Vagina (tissue), 2 donors: ENCODE results near the gene ACOX3. TPM values are rescaled to one million over a fixed set of nuclear protein-coding genes. Genes with fewer than 3 reads are reported as not detected.
"Not testable (repeated sequence)": the region's sequence is repeated elsewhere in the genome, so short reads cannot be mapped to it uniquely, and the experiment has no call there.

Experiments
- DNase-seq, 2 donors: peaks; one replicate each; pipeline ENCODE4 v3.0.0-alpha.2; 2017; ENCODE audit errors: extremely low spot score in 2 of 2
- H3K27ac ChIP-seq: fragments of 200-600 bp; sonication (generic); one replicate; pipeline ENCODE4 v1.5.1; 2019
- H3K27me3 ChIP-seq: fragments of 200-600 bp; sonication (generic); one replicate; pipeline ENCODE4 v1.5.1; 2019
- H3K36me3 ChIP-seq, 2 donors: fragments of 200-600 bp; sonication (generic); one replicate each; pipeline ENCODE4 v1.5.1; 2017 to 2019
- H3K4me1 ChIP-seq: fragments of 200-600 bp; sonication (generic); one replicate; pipeline ENCODE4 v1.5.1; 2019
- H3K4me3 ChIP-seq, 2 donors: fragments of 200-600 bp; sonication (generic); 1 replicate in 1 of 2; 2 replicates in 1 of 2; pipeline ENCODE4 v1.5.1; 2016 to 2019
- H3K9me3 ChIP-seq: fragments of 200-600 bp; sonication (generic); one replicate; pipeline ENCODE4 v1.5.1; 2019
- CTCF ChIP-seq, 3 experiments: fragments of 450-650 bp in 2 of 3; fragments of 200-600 bp in 1 of 3; sonication (generic) in 1 of 3; IDR thresholded peaks; one replicate each; pipeline ENCODE4 v1.5.1; 2017 to 2019; ENCODE audit warnings: antibody characterized with exemption in 3 of 3, mild to moderate bottlenecking in 2 of 3, moderate library complexity in 2 of 3
- POLR2A ChIP-seq, 2 donors: fragments of 450-650 bp; IDR thresholded peaks; one replicate each; pipeline ENCODE4 v1.6.1; 2017; ENCODE audit warnings: antibody characterized with exemption in 2 of 2, mild to moderate bottlenecking in 2 of 2, moderate library complexity in 2 of 2
- POLR2AphosphoS5 ChIP-seq, 2 donors: sonication (generic); formaldehyde crosslinking; IDR thresholded peaks; one replicate each; pipeline ENCODE4 v1.9.0; 2017; ENCODE audit warnings: antibody characterized with exemption in 2 of 2, mild to moderate bottlenecking in 2 of 2, low read depth in 1 of 2; ENCODE audit not compliant: insufficient read depth in 1 of 2
- intact Hi-C: fragments of 100-400 bp; cut with DNase I; formaldehyde crosslinking; loops from one replicate; pipeline ENCODE4 v1.15.1; 2023
- total RNA-seq: library from RNA; depleted of rRNA; stranded (reverse); fragments of >200 nt; gene quantifications from one replicate; pipeline ENCODE4 v1.2.3, GENCODE V29; 2016

Gene ACOX3
- total RNA-seq, 1 donor from 2014 or later, result 46.9 TPM

- Histone ChIP-seq H3K9me3 (no peaks in the 10 kb centered on the region), H3K36me3 (no peaks in the 10 kb centered on the region), H3K4me3 (no peak overlapping the region), H3K27me3 (no peaks in the 10 kb centered on the region), H3K27ac (peak overlapping the region; percentile 61), H3K4me1 (peaks cover 19% of the 10 kb centered on the region)
- TF ChIP-seq CTCF (IDR thresholded peaks at IDR 0.05), result no peak
- TF ChIP-seq POLR2AphosphoS5 (IDR thresholded peaks at IDR 0.05; ENCODE audit: insufficient read depth in 1 of 2, low read depth in 1 of 2), result no peak
- TF ChIP-seq POLR2A (IDR thresholded peaks at IDR 0.05), result no peak
- intact Hi-C loops, result no loop called here
- no peak for DNase-seq
Measured at GRCh38 chr4:8352368-8353157, 88.0 kb downstream of the ACOX3 start.

DNA sequence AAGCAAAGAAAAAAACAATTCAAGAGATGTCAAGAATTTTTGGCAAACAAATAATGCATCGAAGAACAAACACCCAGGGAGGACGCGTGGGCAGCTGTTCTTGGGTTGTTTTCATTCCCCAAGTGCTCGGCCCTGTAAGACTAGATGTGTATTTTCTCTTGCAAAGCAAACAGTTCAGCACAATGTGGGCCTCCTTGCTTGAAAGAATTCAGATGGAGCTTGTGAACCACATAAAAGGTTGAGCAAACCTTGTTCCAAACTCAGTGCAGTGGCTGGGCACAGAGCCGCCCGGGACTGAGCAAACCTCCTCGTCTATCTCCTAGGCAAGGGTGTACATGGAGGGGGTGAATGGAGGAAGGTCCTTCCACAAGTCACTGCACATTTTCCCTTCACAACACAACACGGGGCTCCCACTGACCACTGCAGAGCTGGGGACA lies 88.6 kb downstream of the ACOX3 start:
- DNase-seq, result no peak
- H3K4me3 ChIP-seq, result no peak overlapping the region
- peak overlapping the region; percentile 61 for H3K27ac ChIP-seq

GRCh38 chr4:8350841-8351461 lies 89.6 kb downstream of the ACOX3 start:
- no peaks in the 10 kb centered on the region for H3K27me3 ChIP-seq
- DNase-seq, result peak in 1 of 2 donors; percentile 93
- H3K36me3 ChIP-seq, result no peaks in the 10 kb centered on the region
- H3K9me3 ChIP-seq, result no peaks in the 10 kb centered on the region
- H3K27ac ChIP-seq, result peak overlapping the region; percentile 61
- peaks cover 19% of the 10 kb centered on the region for H3K4me1 ChIP-seq
- H3K4me3 ChIP-seq, result no peak overlapping the region
- no peak for TF ChIP-seq POLR2A (IDR thresholded peaks at IDR 0.05)
- no peak for TF ChIP-seq CTCF (IDR thresholded peaks at IDR 0.05)
- no peak for TF ChIP-seq POLR2AphosphoS5 (IDR thresholded peaks at IDR 0.05; ENCODE audit: insufficient read depth in 1 of 2, low read depth in 1 of 2)
- intact Hi-C loops, result no loop called here

More for the DNA sequence above, 88.6 kb downstream of the ACOX3 start:
- H3K36me3 ChIP-seq, result no peaks in the 10 kb centered on the region
- no peaks in the 10 kb centered on the region for H3K9me3 ChIP-seq
- no peaks in the 10 kb centered on the region for H3K27me3 ChIP-seq
- intact Hi-C loops, result no loop called here
- peak in 1 of 2 donors; percentile 65 for TF ChIP-seq POLR2AphosphoS5 (IDR thresholded peaks at IDR 0.05; ENCODE audit: insufficient read depth in 1 of 2, low read depth in 1 of 2)
- no peak for TF ChIP-seq POLR2A (IDR thresholded peaks at IDR 0.05)
- peaks cover 19% of the 10 kb centered on the region for H3K4me1 ChIP-seq

DNA sequence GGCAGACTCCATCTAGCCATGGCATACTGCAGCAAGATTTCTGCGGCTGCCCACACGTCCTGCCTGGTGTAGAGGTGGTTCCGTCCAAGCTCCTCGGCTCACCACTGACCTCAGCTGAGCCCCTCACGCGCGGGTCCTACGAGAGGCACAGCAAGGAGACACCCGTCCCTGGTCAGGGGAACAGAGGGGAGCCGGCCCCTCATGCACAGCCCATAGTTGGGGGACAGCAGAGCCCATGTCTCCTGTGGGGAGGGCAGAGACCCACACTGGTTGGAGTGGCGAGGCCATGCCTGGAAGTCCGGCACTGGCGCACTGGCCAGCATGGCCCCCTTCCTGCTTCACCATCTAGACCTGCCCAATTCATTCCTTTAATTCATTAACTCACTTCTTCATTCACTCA lies 90.2 kb downstream of the ACOX3 start:
- TF ChIP-seq POLR2AphosphoS5 (IDR thresholded peaks at IDR 0.05; ENCODE audit: insufficient read depth in 1 of 2, low read depth in 1 of 2) (no peak), POLR2A (IDR thresholded peaks at IDR 0.05) (no peak), CTCF (IDR thresholded peaks at IDR 0.05) (no peak)
- no peak overlapping the region for H3K27ac ChIP-seq
- intact Hi-C loops, result no loop called here
- H3K36me3 ChIP-seq, result no peaks in the 10 kb centered on the region
- H3K9me3 ChIP-seq, result no peaks in the 10 kb centered on the region
- peaks cover 19% of the 10 kb centered on the region for H3K4me1 ChIP-seq
- DNase-seq, result peak in 1 of 2 donors; percentile 77
- no peak overlapping the region for H3K4me3 ChIP-seq
- H3K27me3 ChIP-seq, result no peaks in the 10 kb centered on the region

DNA sequence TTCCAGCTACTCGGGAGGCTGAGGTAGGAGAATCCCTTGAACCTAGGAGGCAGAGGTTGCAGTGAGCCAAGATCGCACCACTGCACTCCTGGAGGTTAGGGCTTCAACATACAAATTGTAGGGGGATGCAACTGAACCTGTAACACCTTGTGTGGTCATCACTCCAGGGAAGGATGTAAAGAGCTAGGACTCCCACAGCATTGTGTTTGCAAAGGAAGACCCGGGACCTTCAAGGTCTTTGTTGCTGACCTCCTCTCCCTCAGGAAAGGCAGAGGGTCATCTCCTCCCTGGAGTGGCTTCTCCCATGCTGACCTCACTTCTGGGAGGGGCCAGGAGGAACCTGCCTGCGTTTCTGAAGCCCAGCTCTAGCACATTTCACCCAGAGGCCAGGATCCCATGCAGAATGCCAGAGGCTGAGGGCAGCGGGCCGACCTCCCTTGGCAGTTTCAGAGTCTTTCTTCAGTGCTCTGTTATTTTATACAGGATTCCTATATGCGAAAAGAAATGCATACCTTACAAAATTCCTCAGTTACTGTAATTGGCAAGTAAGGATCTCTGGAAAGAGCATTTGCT lies 90.8 kb downstream of the ACOX3 start:
- Histone ChIP-seq H3K4me1 (peaks cover 19% of the 10 kb centered on the region), H3K27ac (no peak overlapping the region), H3K36me3 (no peaks in the 10 kb centered on the region), H3K27me3 (no peaks in the 10 kb centered on the region), H3K9me3 (no peaks in the 10 kb centered on the region), H3K4me3 (no peak overlapping the region)
- intact Hi-C loops, result no loop called here
- TF ChIP-seq POLR2A (IDR thresholded peaks at IDR 0.05), result no peak
- TF ChIP-seq POLR2AphosphoS5 (IDR thresholded peaks at IDR 0.05; ENCODE audit: insufficient read depth in 1 of 2, low read depth in 1 of 2), result no peak
- no peak for TF ChIP-seq CTCF (IDR thresholded peaks at IDR 0.05)
- peak in 1 of 2 donors; percentile 46 for DNase-seq

- intact Hi-C loops, H3K27ac ChIP-seq, H3K9me3 ChIP-seq, H3K4me3 ChIP-seq, DNase-seq, H3K27me3 ChIP-seq, H3K36me3 ChIP-seq: not testable (repeated sequence)
- peaks cover 19% of the 10 kb centered on the region for H3K4me1 ChIP-seq
Measured at GRCh38 chr4:8349236-8349635, 91.3 kb downstream of the ACOX3 start.
